SU-DHL-6 (cell line): ENCODE measurements around the gene CXorf38.

Experiments used
- H2AFZ ChIP-seq: fragments of 200-600 bp; sonication (generic); 2 replicates; pipeline ENCODE4 v1.6.1; 2014; ENCODE audit warnings: low read depth, mild to moderate bottlenecking, moderate library complexity, mixed read lengths, antibody characterized with exemption, low read length; ENCODE audit not compliant: severe bottlenecking
- H3F3A ChIP-seq: fragments of 200-600 bp; shearing (Covaris generic); 2 replicates; pipeline ENCODE4 v1.6.0; 2016; ENCODE audit warnings: antibody characterized with exemption, mild to moderate bottlenecking; ENCODE audit not compliant: insufficient read depth
- H3K27ac ChIP-seq: fragments of 200-600 bp; sonication (generic); 2 replicates; pipeline ENCODE4 v1.5.1; 2016; ENCODE audit warnings: low read depth, mild to moderate bottlenecking, low read length, moderate library complexity, mixed read lengths
- H3K27me3 ChIP-seq: fragments of 200-600 bp; sonication (generic), shearing (Covaris generic); 2 replicates; pipeline ENCODE4 v1.6.0; 2014; ENCODE audit warnings: mild to moderate bottlenecking, low read length
- H3K36me3 ChIP-seq: fragments of 200-600 bp; sonication (generic); 2 replicates; pipeline ENCODE4 v1.6.1; 2014; ENCODE audit warnings: mild to moderate bottlenecking, low read length, mixed read lengths
- H3K4me2 ChIP-seq: fragments of 300-600, 200-600 bp; shearing (Covaris generic), sonication (generic); 2 replicates; pipeline ENCODE4 v1.6.0; 2014; ENCODE audit warnings: low read length, low read depth, mild to moderate bottlenecking; ENCODE audit not compliant: poor library complexity, severe bottlenecking
- H3K4me3 ChIP-seq: fragments of 200-600 bp; sonication (generic); 2 replicates; pipeline ENCODE4 v1.5.1; 2014; ENCODE audit warnings: antibody characterized with exemption, low read length, mild to moderate bottlenecking, mixed read lengths; ENCODE audit not compliant: insufficient read depth, poor library complexity, severe bottlenecking
- H3K79me2 ChIP-seq: fragments of 200-600 bp; sonication (generic); 2 replicates; pipeline ENCODE4 v1.6.1; 2014; ENCODE audit warnings: mild to moderate bottlenecking, low read length, moderate library complexity; ENCODE audit not compliant: insufficient read depth
- H3K9ac ChIP-seq: fragments of 200-600 bp; sonication (generic); 2 replicates; pipeline ENCODE4 v1.7.0; 2014; ENCODE audit warnings: mild to moderate bottlenecking, low read length
- H3K9me2 ChIP-seq: fragments of 200-600 bp; sonication (generic); replicated peaks from 2 replicates; pipeline ENCODE4 v1.6.1; 2014; ENCODE audit warnings: low read length; ENCODE audit not compliant: insufficient read depth
- H3K9me3 ChIP-seq: fragments of 200-600 bp; sonication (generic); 2 replicates; pipeline ENCODE4 v1.6.1; 2014; ENCODE audit warnings: low read length, mixed read lengths; ENCODE audit not compliant: insufficient read depth
- H4K20me1 ChIP-seq: fragments of 200-600 bp; sonication (generic); 2 replicates; pipeline ENCODE4 v1.6.1; 2014; ENCODE audit warnings: low read depth, mild to moderate bottlenecking, antibody characterized with exemption, low read length, moderate library complexity, mixed read lengths
- EZH2phosphoT487 ChIP-seq: fragments of 200-600 bp; sonication (generic), shearing (Covaris generic); conservative IDR thresholded peaks from 2 replicates; pipeline ENCODE4 v1.6.1; 2018; ENCODE audit warnings: mild to moderate bottlenecking, antibody characterized with exemption, low read length, moderate library complexity, mixed read lengths
- TF ChIP-seq, protein P1 (sequence below): fragments of 200-600 bp; sonication (generic); IDR thresholded peaks from one replicate; pipeline ENCODE4 v1.5.1; 2017; ENCODE audit warnings: antibody characterized with exemption, mild to moderate bottlenecking, low read length, moderate library complexity; ENCODE audit not compliant: insufficient read depth, poor library complexity, severe bottlenecking

CXorf38 gene

GRCh38 chrX:40663078-40663740, 15.8 kb upstream of the CXorf38 start:
- TF ChIP-seq EZH2phosphoT487, result no peak
- TF ChIP-seq, protein P1, sequence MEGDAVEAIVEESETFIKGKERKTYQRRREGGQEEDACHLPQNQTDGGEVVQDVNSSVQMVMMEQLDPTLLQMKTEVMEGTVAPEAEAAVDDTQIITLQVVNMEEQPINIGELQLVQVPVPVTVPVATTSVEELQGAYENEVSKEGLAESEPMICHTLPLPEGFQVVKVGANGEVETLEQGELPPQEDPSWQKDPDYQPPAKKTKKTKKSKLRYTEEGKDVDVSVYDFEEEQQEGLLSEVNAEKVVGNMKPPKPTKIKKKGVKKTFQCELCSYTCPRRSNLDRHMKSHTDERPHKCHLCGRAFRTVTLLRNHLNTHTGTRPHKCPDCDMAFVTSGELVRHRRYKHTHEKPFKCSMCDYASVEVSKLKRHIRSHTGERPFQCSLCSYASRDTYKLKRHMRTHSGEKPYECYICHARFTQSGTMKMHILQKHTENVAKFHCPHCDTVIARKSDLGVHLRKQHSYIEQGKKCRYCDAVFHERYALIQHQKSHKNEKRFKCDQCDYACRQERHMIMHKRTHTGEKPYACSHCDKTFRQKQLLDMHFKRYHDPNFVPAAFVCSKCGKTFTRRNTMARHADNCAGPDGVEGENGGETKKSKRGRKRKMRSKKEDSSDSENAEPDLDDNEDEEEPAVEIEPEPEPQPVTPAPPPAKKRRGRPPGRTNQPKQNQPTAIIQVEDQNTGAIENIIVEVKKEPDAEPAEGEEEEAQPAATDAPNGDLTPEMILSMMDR, result no peak
- no peak overlapping the region for H3K27ac ChIP-seq
- no peaks in the 10 kb centered on the region for H3K36me3 ChIP-seq

GRCh38 chrX:40661489-40661888, 14.1 kb upstream of the CXorf38 start:
- Histone ChIP-seq H3K79me2 (no peaks in the 10 kb centered on the region), H3K9me2 (no peaks in the 10 kb centered on the region), H3K4me3 (no peak overlapping the region), H3K4me2 (no peak overlapping the region), H3F3A (no peaks in the 10 kb centered on the region), H3K27me3 (no peaks in the 10 kb centered on the region), H3K9ac (no peak overlapping the region), H4K20me1 (no peaks in the 10 kb centered on the region), H3K9me3 (no peaks in the 10 kb centered on the region), H2AFZ (no peak overlapping the region), H3K36me3 (no peaks in the 10 kb centered on the region), H3K27ac (no peak overlapping the region)
- TF ChIP-seq EZH2phosphoT487, result no peak
- TF ChIP-seq, protein P1, result no peak

More at GRCh38 chrX:40663078-40663740, 15.8 kb upstream of the CXorf38 start:
- Histone ChIP-seq H3K4me3 (no peak overlapping the region), H3K4me2 (no peak overlapping the region), H3F3A (no peaks in the 10 kb centered on the region), H2AFZ (no peak overlapping the region), H3K9me2 (no peaks in the 10 kb centered on the region), H3K27me3 (no peaks in the 10 kb centered on the region), H4K20me1 (no peaks in the 10 kb centered on the region), H3K79me2 (no peaks in the 10 kb centered on the region), H3K9ac (no peak overlapping the region), H3K9me3 (no peaks in the 10 kb centered on the region)

GRCh38 chrX:40660381-40660780, 13.0 kb upstream of the CXorf38 start:
- Histone ChIP-seq H3K27ac (no peak overlapping the region), H3K9me2 (no peaks in the 10 kb centered on the region), H3K9me3 (no peaks in the 10 kb centered on the region), H2AFZ (no peak overlapping the region), H3K79me2 (no peaks in the 10 kb centered on the region), H3K9ac (no peak overlapping the region), H3F3A (no peaks in the 10 kb centered on the region), H4K20me1 (no peaks in the 10 kb centered on the region), H3K4me3 (no peak overlapping the region), H3K4me2 (no peak overlapping the region), H3K36me3 (no peaks in the 10 kb centered on the region), H3K27me3 (no peaks in the 10 kb centered on the region)
- TF ChIP-seq, protein P1, result no peak
- no peak for TF ChIP-seq EZH2phosphoT487
